HS-27A (cell line): ENCODE data around the gene SULT4A1.

Experiments
- DNase-seq: peaks from one replicate; pipeline ENCODE4 v3.0.0-alpha.2; 2012; ENCODE audit warnings: low read depth, missing footprints

Gene SULT4A1

DNA sequence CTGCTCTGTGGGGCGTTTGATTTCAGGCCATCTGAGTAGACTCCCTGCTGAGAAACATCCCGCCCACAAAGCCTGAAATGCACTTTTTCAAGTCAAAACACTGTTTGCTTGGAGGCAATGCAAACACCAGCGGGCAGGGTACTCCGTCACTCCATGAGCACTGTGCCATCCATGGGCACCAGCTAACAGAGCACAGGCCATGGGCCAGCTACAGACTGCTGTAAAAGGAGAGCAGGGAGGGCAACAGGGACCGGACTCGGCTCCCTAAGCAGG is 33.7 kb downstream of the SULT4A1 start:
- no peak for DNase-seq

DNA sequence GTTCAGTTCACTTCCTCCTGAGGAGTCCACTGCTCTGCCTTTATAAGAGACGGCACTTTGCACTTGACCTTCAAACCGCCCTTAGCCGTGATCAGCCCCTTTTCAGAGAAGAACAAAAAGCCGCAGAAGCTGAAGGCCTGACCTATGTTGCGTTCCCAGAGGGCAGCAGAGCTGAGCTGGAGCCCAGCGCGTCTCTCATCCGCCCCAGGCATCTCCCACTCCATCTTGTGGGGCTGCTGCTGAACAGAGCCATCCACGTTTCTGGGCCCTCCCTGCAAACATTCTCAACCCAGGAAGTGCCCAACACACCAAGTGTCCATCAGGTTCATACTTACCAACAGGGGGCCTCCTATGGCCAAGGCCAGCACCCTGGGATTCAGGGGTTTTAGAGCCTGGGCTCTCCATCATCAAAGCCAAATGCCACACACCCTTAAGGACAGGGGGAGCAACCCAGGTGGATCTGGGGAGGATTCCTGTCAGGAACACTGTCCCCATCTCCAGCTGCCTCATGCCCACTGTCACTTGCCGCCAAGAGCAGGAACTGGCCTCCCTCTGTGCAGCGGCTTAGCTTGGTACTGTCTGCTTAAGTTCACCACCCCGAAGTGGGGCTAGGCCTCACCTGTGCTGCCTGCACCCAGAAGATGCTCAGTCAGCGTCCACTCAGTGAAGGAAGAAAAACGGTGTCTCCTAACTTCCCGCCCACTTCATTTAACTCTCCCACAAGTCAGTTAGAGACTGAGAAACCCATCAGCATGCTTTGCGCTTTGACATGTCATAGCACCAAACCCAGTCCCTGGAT is 34.2 kb downstream of the SULT4A1 start:
- no peak for DNase-seq

- no peak for DNase-seq
Observed at GRCh38 chr22:43827003-43827735, 35.1 kb downstream of the SULT4A1 start.

DNA sequence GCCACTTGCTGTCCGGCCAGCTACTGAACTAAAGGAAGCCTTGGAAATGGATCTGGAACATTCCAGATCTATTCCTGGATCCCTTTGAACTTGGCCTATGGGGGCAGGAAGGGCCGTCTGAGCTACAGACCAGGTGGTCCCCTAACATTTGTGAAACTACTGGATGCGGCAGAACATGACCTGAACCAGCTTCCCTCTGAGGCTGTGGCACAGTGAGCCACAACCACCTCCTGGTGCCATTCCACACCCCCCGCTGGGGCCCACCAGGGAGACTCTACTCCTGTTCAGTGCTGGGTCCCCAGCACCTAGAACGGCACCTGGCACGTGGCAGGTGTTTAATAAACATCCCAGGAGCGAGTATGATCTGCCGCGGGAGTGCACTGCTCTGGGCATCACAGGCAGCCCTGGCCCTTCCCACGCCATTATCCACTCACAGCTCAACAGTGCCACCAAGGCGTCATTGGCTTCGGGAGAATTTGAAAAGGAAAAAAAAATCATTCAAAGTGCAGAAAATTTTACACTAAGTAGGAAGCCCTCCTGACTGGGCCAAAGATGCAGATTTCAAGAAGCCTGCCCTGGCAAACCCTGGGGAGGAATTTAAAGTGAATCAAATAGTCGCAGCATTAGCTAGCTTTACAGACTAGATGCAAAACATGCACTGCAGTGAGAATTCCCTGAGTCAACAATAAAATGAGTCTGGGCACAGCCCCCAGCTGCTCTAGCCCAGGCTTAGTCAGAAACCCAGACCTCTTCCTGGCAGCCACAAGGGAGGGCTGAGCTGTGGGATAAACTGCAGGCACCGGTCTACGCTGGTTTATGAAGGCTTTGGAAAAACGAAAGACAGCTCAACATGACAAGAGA is 35.9 kb downstream of the SULT4A1 start:
- no peak for DNase-seq

DNA sequence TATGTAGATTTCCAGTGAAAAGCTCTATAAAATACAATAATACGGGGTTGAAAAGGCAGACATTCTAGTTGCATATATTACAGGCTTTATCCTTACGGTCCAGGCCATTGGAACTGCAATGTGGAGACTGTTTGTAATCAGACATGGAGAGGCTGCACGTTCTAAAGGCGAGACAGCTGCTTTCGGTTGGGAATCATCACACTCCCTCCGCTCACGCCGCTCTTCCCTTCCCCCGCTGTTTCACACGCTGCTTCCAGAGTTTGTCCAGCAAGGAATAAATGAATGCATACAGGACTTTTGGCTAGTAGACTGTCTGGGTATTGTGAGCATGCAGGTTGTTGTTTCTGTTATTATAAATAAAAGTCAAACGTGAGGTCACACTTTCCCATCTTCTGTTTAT is 36.7 kb downstream of the SULT4A1 start:
- DNase-seq, result no peak

- DNase-seq, result no peak
Observed at GRCh38 chr22:43824724-43825420, 37.4 kb downstream of the SULT4A1 start.

DNA sequence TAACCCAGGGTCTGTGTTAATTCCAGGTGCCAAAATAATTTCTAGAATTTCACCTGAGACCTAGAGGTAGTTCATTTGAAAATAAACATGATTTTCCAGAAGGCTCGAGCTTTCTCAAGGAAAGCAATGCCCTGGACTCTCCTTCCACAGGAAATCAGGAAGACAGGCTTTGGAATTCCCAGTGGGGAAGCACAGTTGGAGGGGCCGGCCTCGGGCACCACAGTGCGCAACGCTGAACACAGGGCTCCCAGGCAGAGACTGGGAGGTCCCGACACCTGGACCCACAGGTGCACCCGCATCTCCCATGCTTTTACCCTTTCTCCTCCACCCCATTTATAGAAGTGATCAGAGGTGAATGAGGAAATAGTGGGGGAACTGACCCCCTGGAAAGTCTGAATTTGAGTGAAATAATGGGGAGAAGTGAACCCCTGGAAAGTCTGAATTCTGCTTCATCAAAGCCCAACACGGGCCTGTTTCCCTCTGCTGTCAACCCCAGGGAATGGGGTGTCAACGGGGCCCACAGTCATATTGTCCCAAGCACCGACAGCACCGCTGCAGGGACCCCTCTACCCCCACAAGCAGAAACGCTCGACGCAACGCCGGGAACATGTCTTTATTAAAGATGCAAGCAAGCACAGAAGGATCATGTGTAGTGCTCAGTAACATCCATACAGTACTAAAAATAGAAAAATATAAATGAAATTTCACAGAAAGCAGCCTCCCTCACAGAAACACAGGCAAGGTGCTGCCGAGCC is 38.2 kb downstream of the SULT4A1 start:
- DNase-seq, result no peak

DNA sequence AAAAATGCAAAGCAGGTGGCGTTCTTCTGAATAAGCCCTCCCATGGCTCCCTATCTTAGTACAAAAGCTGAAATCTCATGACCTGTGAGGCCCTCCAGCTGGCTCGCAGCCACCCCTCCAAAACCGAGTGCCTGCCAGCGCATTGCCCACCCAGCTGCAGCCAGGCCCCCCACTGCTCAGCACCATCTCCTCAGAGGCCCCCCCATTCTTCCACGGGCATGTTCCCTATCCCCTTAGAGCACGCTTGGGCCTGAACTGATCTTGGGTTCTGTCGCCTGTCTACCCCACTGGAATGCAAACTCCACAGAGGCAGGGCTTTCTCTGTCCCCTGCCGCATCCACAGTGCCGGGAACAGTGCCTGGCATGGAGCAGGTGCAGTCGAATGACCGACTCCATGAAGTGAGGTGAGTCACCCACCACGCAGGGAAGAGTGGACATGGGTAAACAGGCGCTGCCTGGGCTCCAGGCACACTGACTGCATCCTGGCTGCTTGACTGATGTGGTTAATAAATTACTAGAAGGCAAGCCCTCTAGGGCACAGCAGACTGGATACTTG is 38.9 kb downstream of the SULT4A1 start:
- no peak for DNase-seq

GRCh38 chr22:43821606-43822425 is 40.5 kb downstream of the SULT4A1 start:
- DNase-seq, result no peak

GRCh38 chr22:43820651-43821305 is 41.5 kb downstream of the SULT4A1 start:
- DNase-seq, result no peak

DNA sequence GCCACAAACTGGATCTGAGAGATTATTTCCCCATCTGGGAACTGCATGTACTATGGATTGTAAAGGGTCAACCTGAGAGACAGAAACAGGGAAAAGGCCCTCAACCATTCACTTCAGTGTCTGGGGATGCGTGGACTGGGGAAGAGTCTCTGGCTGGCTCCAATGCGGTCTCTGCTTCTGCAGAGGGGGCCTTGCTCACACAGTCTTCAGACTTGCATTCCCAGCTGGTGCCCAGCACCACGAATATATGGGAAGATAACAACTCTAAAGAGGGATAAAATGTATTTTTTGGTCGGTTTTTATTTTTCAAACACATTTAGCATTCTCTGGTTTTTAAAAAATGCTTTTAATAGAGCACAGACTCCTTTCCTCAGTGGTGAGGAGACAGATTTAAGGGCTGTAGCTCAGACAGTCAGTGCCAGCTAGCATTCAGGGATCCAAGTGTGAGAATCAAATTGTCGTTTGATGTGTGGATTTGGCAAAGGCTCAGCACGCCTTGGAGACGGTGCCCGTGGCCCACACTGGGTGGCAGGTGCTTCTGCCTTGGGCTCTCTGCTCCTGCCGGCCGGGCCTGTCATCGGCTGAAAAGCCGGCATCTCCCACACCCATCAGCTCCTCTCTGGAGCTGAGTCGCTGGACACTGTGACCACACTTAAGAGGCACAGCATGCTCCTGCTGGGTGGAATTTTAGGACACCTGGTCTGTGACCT is 42.2 kb downstream of the SULT4A1 start:
- no peak for DNase-seq

DNA sequence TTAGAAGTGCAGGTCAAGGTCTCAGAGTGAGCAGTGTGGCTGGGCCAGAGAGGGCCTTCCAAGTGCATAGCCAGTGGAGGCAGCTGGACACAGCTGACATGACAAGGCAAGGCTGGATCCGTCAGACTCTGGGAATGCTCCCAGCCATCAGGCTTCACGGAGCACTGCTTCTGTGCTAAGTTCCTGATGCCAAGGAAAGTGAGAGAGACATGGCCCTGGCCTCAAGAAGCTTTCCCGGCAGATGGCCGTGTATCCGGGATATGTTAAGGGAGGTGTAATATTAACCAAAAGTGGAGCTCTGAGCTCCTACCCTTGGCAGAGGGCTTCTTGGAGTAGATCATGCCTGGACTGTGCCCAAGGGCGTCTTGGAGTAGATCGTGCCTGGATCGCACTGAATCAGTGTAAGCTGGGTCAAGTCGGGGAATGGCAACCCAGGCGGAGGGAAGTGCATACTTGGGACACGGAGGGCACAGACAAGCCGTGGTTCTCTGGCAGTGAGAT is 42.8 kb downstream of the SULT4A1 start:
- DNase-seq, result no peak

- DNase-seq, result no peak
Observed at GRCh38 chr22:43818981-43819380, 43.3 kb downstream of the SULT4A1 start.

GRCh38 chr22:43817402-43817801 is 44.9 kb downstream of the SULT4A1 start:
- DNase-seq, result no peak

GRCh38 chr22:43814264-43814663 is 48.0 kb downstream of the SULT4A1 start:
- DNase-seq, result no peak

- no peak for DNase-seq
Observed at GRCh38 chr22:43812890-43813289, 49.4 kb downstream of the SULT4A1 start.

GRCh38 chr22:43812149-43812842 is 50.0 kb downstream of the SULT4A1 start, which contains the start of gene EFCAB6:
EFCAB6 (minus strand) TSS chr22:43812305; CDS start chr22:43782318, 29,987 bp downstream.
- peak; percentile 75 for DNase-seq

- DNase-seq, result no peak
Observed at GRCh38 chr22:43811777-43812148, 50.5 kb downstream of the SULT4A1 start.
